Central memory CD8-positive, alpha-beta T cell (primary cell): Measurements from ENCODE around the gene GAB1.

Source experiments
- ATAC-seq: fragments of 150-1000 bp; cut with Tn5 transposase; replicated peaks from 2 replicates; pipeline ENCODE4 v1.10.0; 2022; ENCODE audit warnings: mild to moderate bottlenecking, moderate FRiP score, moderate number of reproducible peaks; ENCODE audit not compliant: poor library complexity, severe bottlenecking; ENCODE audit errors: extremely low read depth
- DNase-seq, 2 donors: peaks; one replicate each; pipeline ENCODE4 v3.0.0; 2021; ENCODE audit warnings: low spot score in 2 of 2
- H3K27ac Mint-ChIP-seq: one replicate; pipeline ENCODE4 v1.8.0; 2022; ENCODE audit warnings: low read depth, mild to moderate bottlenecking, moderate library complexity, mixed read lengths
- H3K27me3 Mint-ChIP-seq: one replicate; pipeline ENCODE4 v1.8.0; 2022; ENCODE audit warnings: mixed read lengths
- H3K36me3 Mint-ChIP-seq: one replicate; pipeline ENCODE4 v1.8.0; 2022; ENCODE audit warnings: mild to moderate bottlenecking, moderate library complexity, mixed read lengths; ENCODE audit not compliant: insufficient read depth
- H3K4me1 Mint-ChIP-seq: one replicate; pipeline ENCODE4 v1.8.0; 2022; ENCODE audit warnings: mixed read lengths
- H3K4me3 Mint-ChIP-seq: one replicate; pipeline ENCODE4 v1.8.0; 2022; ENCODE audit warnings: mild to moderate bottlenecking, moderate library complexity, mixed read lengths
- H3K9me3 Mint-ChIP-seq: one replicate; pipeline ENCODE4 v1.8.0; 2022; ENCODE audit warnings: mixed read lengths

Gene GAB1

DNA sequence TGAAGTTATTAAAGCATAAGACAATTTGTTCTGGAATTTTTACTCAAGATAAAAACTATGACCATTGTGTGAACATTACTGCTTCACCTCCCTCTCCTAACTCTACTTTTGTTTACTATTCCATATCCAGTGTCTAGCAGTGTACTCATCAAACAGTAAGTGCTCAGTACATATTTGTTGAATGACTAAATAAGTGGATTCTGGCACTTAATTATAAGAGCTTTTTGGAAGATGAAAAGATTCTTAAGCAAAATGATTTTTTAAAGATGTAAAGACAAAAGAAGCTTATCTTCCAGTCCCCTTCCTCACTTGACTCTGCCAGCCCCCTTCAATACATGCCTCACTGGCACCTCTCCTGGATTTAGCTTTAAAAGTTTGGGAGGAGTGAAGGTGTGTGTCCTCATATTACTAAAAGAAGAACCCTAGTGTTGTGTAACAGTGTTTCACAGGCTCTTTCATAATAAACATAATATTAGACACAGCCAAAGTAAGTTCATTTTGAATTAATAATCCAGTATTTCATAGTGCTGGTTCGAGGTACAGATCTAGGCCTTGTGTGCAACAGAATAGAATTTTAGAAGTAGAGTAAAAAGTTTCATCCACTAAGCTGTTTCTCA, 53.0 kb downstream of the GAB1 start:
- H3K4me3 Mint-ChIP-seq, result no peak overlapping the region
- DNase-seq, result no peak
- no peaks in the 10 kb centered on the region for H3K9me3 Mint-ChIP-seq
- peaks cover 52% of the 10 kb centered on the region for H3K27me3 Mint-ChIP-seq
- no peak for ATAC-seq
- H3K4me1 Mint-ChIP-seq, result no peaks in the 10 kb centered on the region
- H3K36me3 Mint-ChIP-seq, result no peaks in the 10 kb centered on the region
- no peak overlapping the region for H3K27ac Mint-ChIP-seq

DNA sequence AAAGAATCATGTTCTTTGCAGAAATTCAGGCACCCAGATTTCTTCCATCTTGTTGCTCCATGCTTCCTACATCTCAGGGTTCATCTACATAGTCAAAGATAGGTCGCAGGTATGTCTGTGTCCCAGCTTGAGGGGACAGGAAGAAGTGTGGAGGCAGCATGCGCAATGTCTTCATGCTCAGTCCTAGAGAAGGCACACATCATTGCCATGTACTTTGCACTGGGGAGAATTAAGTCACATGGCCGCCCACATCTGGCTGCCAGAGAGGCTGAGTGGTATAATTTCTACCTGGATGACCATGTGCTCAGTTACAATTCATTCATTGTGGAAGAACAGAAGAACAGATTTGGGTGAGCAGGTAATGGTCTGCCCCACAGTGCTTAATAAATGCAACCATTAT, 54.1 kb downstream of the GAB1 start:
- no peak for DNase-seq
- no peaks in the 10 kb centered on the region for H3K9me3 Mint-ChIP-seq
- no peak overlapping the region for H3K27ac Mint-ChIP-seq
- no peak for ATAC-seq
- no peaks in the 10 kb centered on the region for H3K4me1 Mint-ChIP-seq
- H3K27me3 Mint-ChIP-seq, result peaks cover 61% of the 10 kb centered on the region
- H3K36me3 Mint-ChIP-seq, result no peaks in the 10 kb centered on the region
- no peak overlapping the region for H3K4me3 Mint-ChIP-seq

DNA sequence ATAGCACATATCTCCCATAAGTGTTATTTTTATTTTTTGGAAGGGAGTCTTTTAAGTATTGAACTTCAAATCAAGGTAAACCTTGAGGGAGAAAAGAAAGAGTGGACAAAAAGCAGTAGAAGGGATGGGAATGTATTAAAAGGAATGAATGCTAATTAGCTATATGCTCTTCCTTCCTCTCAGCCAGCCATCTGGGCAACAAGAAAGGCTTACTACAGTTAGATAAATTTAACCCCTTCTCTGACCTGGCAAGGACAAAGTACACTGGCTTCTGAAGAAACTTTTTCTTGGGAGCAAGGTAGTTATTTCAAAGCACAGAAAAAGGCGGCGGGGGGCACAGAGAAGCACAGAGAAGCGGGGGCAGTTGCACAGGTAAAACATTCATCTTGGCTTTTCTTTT, 54.6 kb downstream of the GAB1 start:
- no peak for DNase-seq
- Mint-ChIP-seq H3K27ac (no peak overlapping the region), H3K36me3 (no peaks in the 10 kb centered on the region), H3K27me3 (peaks cover 66% of the 10 kb centered on the region), H3K4me3 (no peak overlapping the region), H3K4me1 (no peaks in the 10 kb centered on the region), H3K9me3 (no peaks in the 10 kb centered on the region)
- no peak for ATAC-seq

DNA sequence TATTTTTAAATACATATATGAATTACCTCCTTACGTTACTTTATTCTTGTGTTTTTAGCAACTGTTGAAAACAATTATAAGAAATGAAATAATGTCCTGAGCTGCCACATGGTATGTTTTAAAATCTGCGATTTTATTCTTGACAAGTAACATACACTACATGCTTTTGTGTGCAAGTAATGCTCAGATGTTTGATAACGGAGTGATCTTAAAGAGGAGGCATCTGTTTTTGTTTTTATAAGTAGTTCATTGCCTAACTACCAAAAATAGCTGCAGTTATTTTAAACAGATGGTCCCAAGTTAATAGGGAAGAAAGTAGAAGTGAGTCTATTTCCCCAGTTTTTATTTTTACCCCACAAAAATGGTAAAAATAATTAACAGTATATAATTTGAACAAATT, 55.2 kb downstream of the GAB1 start:
- H3K4me1 Mint-ChIP-seq, result no peaks in the 10 kb centered on the region
- ATAC-seq (no peak), DNase-seq (no peak)
- no peaks in the 10 kb centered on the region for H3K9me3 Mint-ChIP-seq
- H3K4me3 Mint-ChIP-seq, result no peak overlapping the region
- no peaks in the 10 kb centered on the region for H3K36me3 Mint-ChIP-seq
- peaks cover 72% of the 10 kb centered on the region for H3K27me3 Mint-ChIP-seq
- H3K27ac Mint-ChIP-seq, result no peak overlapping the region

DNA sequence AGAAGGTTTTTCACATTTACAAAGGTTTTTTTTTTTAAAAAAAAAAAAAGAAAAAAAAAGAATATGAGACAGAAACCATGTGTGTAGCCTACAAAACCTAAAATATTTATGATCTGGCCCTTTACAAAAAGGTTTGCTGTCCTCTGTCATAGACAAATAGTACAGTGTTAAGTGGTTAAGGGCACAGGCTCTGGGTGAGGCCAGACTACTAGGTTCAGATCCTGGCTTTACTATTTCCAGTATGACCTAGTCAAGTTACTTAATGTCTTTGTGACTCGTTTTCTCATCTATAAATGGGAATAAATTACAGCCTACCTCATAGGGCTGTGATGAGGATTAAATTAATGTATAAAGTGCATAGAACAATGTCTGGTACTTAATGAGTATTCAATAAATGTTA, 56.5 kb downstream of the GAB1 start:
- no peak for ATAC-seq
- H3K9me3 Mint-ChIP-seq, result no peaks in the 10 kb centered on the region
- no peak overlapping the region for H3K4me3 Mint-ChIP-seq
- H3K27me3 Mint-ChIP-seq, result peaks cover 64% of the 10 kb centered on the region
- no peaks in the 10 kb centered on the region for H3K4me1 Mint-ChIP-seq
- no peak for DNase-seq
- H3K36me3 Mint-ChIP-seq, result no peaks in the 10 kb centered on the region
- no peak overlapping the region for H3K27ac Mint-ChIP-seq

DNA sequence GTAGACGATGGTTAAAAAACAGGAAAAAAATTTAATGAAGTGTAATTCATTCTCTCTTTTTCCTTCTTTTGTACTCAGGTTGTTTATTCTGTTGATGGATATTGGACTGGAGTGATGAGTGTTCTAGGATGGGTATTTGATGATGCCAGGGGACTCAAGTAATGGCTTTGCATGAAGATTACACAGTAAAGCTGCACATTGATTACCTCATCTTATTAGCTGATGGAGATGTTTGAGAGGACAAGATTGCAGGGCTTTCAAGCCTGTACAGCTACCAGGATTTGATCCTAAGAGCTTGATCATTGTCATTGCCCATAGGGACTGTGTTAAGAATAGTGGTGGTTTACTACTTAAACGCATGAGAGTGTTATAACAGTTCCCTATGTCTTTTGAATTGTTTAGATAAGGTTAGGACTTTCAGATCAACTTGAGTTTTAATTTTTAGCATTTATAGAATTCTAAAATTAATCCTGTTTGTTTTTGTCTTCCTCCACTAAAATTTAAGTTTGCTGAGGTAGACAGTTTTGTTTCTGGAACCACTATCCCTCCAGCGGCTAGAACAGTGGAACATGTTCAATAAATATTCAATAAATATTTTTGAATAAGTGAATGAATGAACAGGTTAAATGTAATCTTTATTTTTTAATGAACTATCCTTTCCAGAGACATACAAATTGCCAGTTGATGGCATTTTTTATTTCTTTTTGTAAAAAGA, 58.2 kb downstream of the GAB1 start:
- Mint-ChIP-seq H3K36me3 (no peaks in the 10 kb centered on the region), H3K4me3 (no peak overlapping the region), H3K4me1 (no peaks in the 10 kb centered on the region), H3K9me3 (no peaks in the 10 kb centered on the region), H3K27ac (no peak overlapping the region), H3K27me3 (peaks cover 50% of the 10 kb centered on the region)
- no peak for DNase-seq
- ATAC-seq, result no peak

DNA sequence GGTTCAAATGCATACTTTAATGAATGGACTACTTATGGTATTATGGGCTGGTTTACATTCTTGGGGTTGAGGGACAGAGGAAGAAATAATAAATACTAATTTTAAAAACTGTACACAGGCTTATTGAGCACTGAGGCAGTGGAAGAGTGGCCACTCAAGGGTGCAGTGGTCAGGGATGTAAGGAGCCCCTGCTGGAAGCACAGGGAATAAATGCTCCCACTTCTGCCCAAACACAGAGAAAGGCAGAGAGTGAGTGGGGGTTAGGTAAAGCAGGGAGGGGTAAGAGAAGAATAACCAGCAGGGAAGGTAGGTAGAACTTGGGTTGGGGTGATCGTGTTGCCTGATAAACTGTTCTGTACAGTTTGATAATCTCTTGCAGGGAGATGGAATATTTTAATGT, 60.0 kb downstream of the GAB1 start:
- H3K36me3 Mint-ChIP-seq, result no peaks in the 10 kb centered on the region
- no peak for DNase-seq
- ATAC-seq, result no peak
- H3K4me1 Mint-ChIP-seq, result no peaks in the 10 kb centered on the region
- H3K9me3 Mint-ChIP-seq, result no peaks in the 10 kb centered on the region
- H3K27me3 Mint-ChIP-seq, result peaks cover 37% of the 10 kb centered on the region
- H3K4me3 Mint-ChIP-seq, result no peak overlapping the region
- no peak overlapping the region for H3K27ac Mint-ChIP-seq

DNA sequence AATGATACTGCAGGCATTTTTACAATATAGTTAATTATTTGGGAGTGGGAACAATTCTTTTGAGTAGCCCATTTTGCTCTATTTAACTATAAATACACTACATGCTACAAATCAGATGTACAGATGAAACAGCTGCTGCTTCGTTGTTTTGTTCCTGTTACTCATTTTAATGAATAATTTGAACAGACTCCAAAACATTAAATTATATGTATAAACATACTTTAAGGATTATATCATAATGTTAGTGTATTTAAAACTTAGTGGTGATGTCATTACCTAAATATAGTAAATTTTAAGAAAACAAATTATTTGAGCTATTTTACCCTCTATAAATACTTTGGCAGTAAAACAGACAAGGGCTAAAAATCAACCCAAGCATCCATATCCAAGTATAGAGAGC, 60.7 kb downstream of the GAB1 start:
- DNase-seq (no peak), ATAC-seq (no peak)
- Mint-ChIP-seq H3K4me3 (no peak overlapping the region), H3K27me3 (peaks cover 37% of the 10 kb centered on the region), H3K27ac (no peak overlapping the region), H3K36me3 (no peaks in the 10 kb centered on the region), H3K4me1 (no peaks in the 10 kb centered on the region), H3K9me3 (no peaks in the 10 kb centered on the region)

DNA sequence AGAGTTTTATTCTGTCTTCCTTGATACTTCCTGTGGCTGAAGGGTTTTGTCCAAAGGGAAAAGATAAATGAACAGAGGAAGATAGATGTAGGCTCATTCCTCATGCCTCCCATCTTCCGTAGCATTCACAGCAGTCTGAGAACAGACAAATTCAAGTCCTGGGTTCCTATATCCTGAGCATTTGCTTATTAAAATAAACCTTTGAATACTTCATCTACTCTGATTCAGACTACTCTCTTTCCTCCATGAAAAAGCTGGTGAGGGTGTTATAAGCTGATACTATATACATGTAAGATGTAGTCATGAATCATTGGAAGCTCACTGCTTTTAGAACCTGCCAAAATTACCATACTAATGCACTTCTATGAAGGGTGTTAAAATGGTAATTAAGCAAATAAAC, 61.2 kb downstream of the GAB1 start:
- ATAC-seq, result no peak
- Mint-ChIP-seq H3K4me1 (no peaks in the 10 kb centered on the region), H3K27ac (no peak overlapping the region), H3K4me3 (no peak overlapping the region), H3K36me3 (no peaks in the 10 kb centered on the region), H3K27me3 (peaks cover 37% of the 10 kb centered on the region), H3K9me3 (no peaks in the 10 kb centered on the region)
- no peak for DNase-seq

DNA sequence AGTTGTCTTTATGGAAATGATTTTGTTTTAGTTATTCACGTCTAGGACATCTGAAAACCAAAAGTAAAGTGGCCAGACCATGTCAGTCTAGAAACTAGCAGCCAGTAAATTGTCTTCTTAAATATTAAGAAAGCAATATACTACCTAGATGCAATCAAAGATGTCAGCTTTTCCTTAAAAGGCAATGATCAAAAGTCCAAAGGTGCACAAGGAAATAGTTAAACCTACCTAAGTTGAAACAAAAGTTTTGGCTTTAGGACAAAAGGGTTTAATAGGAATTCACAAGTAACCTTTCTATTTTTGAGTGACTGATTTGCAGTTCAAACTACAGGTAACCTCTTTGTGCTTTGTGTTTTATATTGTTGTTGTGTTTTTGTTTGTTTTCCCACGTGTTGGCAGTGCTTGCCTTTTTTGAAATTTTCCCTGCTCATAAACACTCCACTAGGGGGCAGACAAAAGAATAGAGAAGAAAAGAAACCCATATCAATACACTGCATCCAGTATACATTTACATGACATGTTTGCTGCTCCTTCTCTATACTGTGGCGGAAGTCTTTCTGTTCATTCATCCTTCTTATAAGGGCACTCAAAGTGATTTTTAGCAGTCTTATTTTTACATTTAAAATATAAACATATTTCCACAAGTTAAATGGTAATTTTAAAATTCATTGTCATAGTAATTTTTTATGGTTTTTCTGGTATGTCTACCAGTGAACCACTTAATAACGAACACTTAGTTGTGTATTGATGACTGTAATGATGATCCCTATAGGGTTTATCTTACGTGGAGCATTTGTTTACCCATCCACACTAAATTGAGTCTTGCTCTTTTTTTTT, 62.7 kb downstream of the GAB1 start:
- ATAC-seq (no peak), DNase-seq (no peak)
- Mint-ChIP-seq H3K27ac (no peak overlapping the region), H3K4me3 (no peak overlapping the region), H3K27me3 (peaks cover 27% of the 10 kb centered on the region), H3K9me3 (no peaks in the 10 kb centered on the region), H3K36me3 (no peaks in the 10 kb centered on the region), H3K4me1 (peaks cover 7% of the 10 kb centered on the region)

DNA sequence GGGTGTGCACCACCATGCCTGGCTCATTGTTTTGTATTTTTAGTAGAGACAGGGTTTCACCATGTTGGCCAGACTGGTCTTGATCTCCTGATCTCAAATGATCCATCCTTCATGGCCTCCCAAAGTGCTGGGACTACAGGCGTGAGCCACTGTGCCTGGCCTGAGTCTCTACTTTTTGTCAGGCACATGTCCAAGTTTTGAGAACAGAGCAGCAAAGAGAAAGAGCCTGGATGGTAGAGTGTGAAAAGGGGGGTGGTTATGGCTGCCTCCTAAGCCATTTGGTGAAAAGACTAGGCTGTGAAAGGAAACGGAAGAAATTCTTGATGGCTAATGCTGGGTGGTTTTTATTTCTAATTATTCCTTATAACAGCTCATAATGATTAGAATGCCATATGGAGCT, 63.4 kb downstream of the GAB1 start:
- ATAC-seq (no peak), DNase-seq (no peak)
- H3K36me3 Mint-ChIP-seq, result no peaks in the 10 kb centered on the region
- H3K4me3 Mint-ChIP-seq, result no peak overlapping the region
- no peaks in the 10 kb centered on the region for H3K9me3 Mint-ChIP-seq
- no peak overlapping the region for H3K27ac Mint-ChIP-seq
- H3K27me3 Mint-ChIP-seq, result peaks cover 19% of the 10 kb centered on the region
- H3K4me1 Mint-ChIP-seq, result peaks cover 9% of the 10 kb centered on the region

DNA sequence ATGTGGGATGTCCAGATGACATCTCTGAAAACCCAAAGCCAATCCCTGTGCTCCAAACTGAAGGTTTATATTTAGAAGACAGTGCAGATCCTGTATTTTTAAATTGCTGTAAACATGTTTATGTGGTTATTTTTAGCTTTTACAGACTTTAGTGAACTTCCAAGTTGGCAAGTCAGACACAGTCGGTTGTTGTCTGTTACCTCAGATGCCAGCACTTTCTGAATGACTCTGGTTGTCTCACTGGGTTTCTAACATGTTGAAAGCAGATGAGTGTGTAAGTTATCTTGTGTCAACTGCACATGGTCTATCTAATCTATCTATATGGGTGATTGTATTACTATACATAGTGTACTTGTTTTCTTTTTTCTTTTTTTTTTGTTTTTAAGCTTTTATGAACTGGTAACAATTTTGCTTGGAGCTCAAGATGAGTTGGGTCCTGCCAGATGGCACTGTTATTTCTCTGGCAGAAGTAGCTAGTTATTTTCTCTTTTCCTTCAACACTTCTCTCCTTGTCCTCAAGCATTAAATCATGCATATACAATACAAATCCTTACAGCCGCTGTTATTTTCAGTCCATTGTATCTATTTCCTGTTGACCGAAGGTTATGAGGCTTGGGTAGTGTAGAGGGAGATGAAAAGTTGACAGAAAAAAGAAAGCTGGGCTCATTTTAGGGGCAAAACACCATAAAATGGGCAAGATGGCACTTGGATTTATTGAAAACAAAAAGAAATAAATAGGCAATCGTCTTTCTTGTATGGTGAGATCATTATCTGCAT, 66.3 kb downstream of the GAB1 start:
- Mint-ChIP-seq H3K27me3 (no peaks in the 10 kb centered on the region), H3K4me3 (no peak overlapping the region), H3K9me3 (no peaks in the 10 kb centered on the region), H3K4me1 (peaks cover 16% of the 10 kb centered on the region), H3K27ac (no peak overlapping the region), H3K36me3 (no peaks in the 10 kb centered on the region)
- ATAC-seq, result no peak
- no peak for DNase-seq
